Measurements from ENCODE around the gene TBC1D24.
A peak's percentile ranks its signal among the peaks of the same experiment; 100 is the strongest.
"Not testable (repeated sequence)": the region's sequence is repeated elsewhere in the genome, so short reads cannot be mapped to it uniquely, and the experiment has no call there.

TBC1D24 gene

GRCh38 chr16:2475413-2476344 is 752 bp downstream of the TBC1D24 start:
- H3K4me1 ChIP-seq (ENCODE audit: control insufficient read depth, insufficient read depth, low read length) = peaks cover 7% of the 10 kb centered on the region
- no peaks in the 10 kb centered on the region for H3K9me3 ChIP-seq (ENCODE audit: control insufficient read depth, insufficient read depth, low read length)
- H3K27me3 ChIP-seq (ENCODE audit: control insufficient read depth, insufficient read depth, low read length) = peaks cover 7% of the 10 kb centered on the region; the same call in 1 of the 2 replicates
- no peaks in the 10 kb centered on the region for H3K36me3 ChIP-seq (ENCODE audit: control insufficient read depth, insufficient read depth, low read length)
- H3K4me3 ChIP-seq (ENCODE audit: low read length) = peak overlapping the region; percentile 74
- no peak for DNase-seq (ENCODE audit: low read depth, low spot score)
- no CpG with 5 or more reads among the region's 55 CpGs for WGBS (ENCODE audit: insufficient coverage, insufficient read length)
- no peak overlapping the region for H3K27ac ChIP-seq (ENCODE audit: low read length)

- DNase-seq (ENCODE audit: low read depth, low spot score) = no peak
- no CpG with 5 or more reads among the region's 9 CpGs for WGBS (ENCODE audit: insufficient coverage, insufficient read length)
- Histone ChIP-seq H3K4me1 (ENCODE audit: control insufficient read depth, insufficient read depth, low read length) (peaks cover 6% of the 10 kb centered on the region), H3K9me3 (ENCODE audit: control insufficient read depth, insufficient read depth, low read length) (no peaks in the 10 kb centered on the region), H3K27ac (ENCODE audit: low read length) (no peak overlapping the region), H3K4me3 (ENCODE audit: low read length) (no peak overlapping the region), H3K36me3 (ENCODE audit: control insufficient read depth, insufficient read depth, low read length) (no peaks in the 10 kb centered on the region), H3K27me3 (ENCODE audit: control insufficient read depth, insufficient read depth, low read length) (peaks cover 6% of the 10 kb centered on the region; the same call in 1 of the 2 replicates)
Measured at GRCh38 chr16:2476345-2476720, 1.4 kb downstream of the TBC1D24 start.

GRCh38 chr16:2476741-2477140 is 1.8 kb downstream of the TBC1D24 start:
- Histone ChIP-seq H3K36me3 (ENCODE audit: control insufficient read depth, insufficient read depth, low read length) (no peaks in the 10 kb centered on the region), H3K27me3 (ENCODE audit: control insufficient read depth, insufficient read depth, low read length) (peaks cover 6% of the 10 kb centered on the region; the same call in 1 of the 2 replicates), H3K9me3 (ENCODE audit: control insufficient read depth, insufficient read depth, low read length) (no peaks in the 10 kb centered on the region), H3K27ac (ENCODE audit: low read length) (no peak overlapping the region), H3K4me3 (ENCODE audit: low read length) (no peak overlapping the region), H3K4me1 (ENCODE audit: control insufficient read depth, insufficient read depth, low read length) (peaks cover 4% of the 10 kb centered on the region)
- DNase-seq (ENCODE audit: low read depth, low spot score) = no peak
- no CpG with 5 or more reads among the region's 3 CpGs for WGBS (ENCODE audit: insufficient coverage, insufficient read length)

- no peak overlapping the region for H3K4me3 ChIP-seq (ENCODE audit: low read length)
- H3K27ac ChIP-seq (ENCODE audit: low read length) = no peak overlapping the region
- H3K27me3 ChIP-seq (ENCODE audit: control insufficient read depth, insufficient read depth, low read length) = peaks cover 4% of the 10 kb centered on the region; the same call in 1 of the 2 replicates
- peaks cover 4% of the 10 kb centered on the region for H3K4me1 ChIP-seq (ENCODE audit: control insufficient read depth, insufficient read depth, low read length)
- no CpG with 5 or more reads among the region's 3 CpGs for WGBS (ENCODE audit: insufficient coverage, insufficient read length)
- H3K9me3 ChIP-seq (ENCODE audit: control insufficient read depth, insufficient read depth, low read length) = no peaks in the 10 kb centered on the region
- DNase-seq (ENCODE audit: low read depth, low spot score) = no peak
- H3K36me3 ChIP-seq (ENCODE audit: control insufficient read depth, insufficient read depth, low read length) = no peaks in the 10 kb centered on the region
Measured at GRCh38 chr16:2477327-2477726, 2.4 kb downstream of the TBC1D24 start.

GRCh38 chr16:2478279-2478678 is 3.4 kb downstream of the TBC1D24 start:
- DNase-seq (ENCODE audit: low read depth, low spot score) = no peak
- Histone ChIP-seq H3K36me3 (ENCODE audit: control insufficient read depth, insufficient read depth, low read length) (no peaks in the 10 kb centered on the region), H3K9me3 (ENCODE audit: control insufficient read depth, insufficient read depth, low read length) (no peaks in the 10 kb centered on the region), H3K27me3 (ENCODE audit: control insufficient read depth, insufficient read depth, low read length) (peaks cover under 1% of the 10 kb centered on the region; the same call in 1 of the 2 replicates), H3K4me1 (ENCODE audit: control insufficient read depth, insufficient read depth, low read length) (peaks cover 2% of the 10 kb centered on the region), H3K27ac (ENCODE audit: low read length) (no peak overlapping the region), H3K4me3 (ENCODE audit: low read length) (no peak overlapping the region)
- WGBS (ENCODE audit: insufficient coverage, insufficient read length) = no CpG with 5 or more reads among the region's 8 CpGs

GRCh38 chr16:2479996-2480395 is 5.1 kb downstream of the TBC1D24 start:
- not testable (repeated sequence) for H3K9me3 ChIP-seq (ENCODE audit: control insufficient read depth, insufficient read depth, low read length); DNase-seq (ENCODE audit: low read depth, low spot score); H3K27me3 ChIP-seq (ENCODE audit: control insufficient read depth, insufficient read depth, low read length); H3K4me3 ChIP-seq (ENCODE audit: low read length); H3K36me3 ChIP-seq (ENCODE audit: control insufficient read depth, insufficient read depth, low read length); H3K4me1 ChIP-seq (ENCODE audit: control insufficient read depth, insufficient read depth, low read length); H3K27ac ChIP-seq (ENCODE audit: low read length)
- WGBS (ENCODE audit: insufficient coverage, insufficient read length) = no CpG with 5 or more reads among the region's 10 CpGs

- no peak for DNase-seq (ENCODE audit: low read depth, low spot score)
- Histone ChIP-seq H3K27me3 (ENCODE audit: control insufficient read depth, insufficient read depth, low read length) (no peaks in the 10 kb centered on the region), H3K4me3 (ENCODE audit: low read length) (no peak overlapping the region), H3K4me1 (ENCODE audit: control insufficient read depth, insufficient read depth, low read length) (no peaks in the 10 kb centered on the region; the same call in 1 of the 2 replicates), H3K27ac (ENCODE audit: low read length) (no peak overlapping the region), H3K9me3 (ENCODE audit: control insufficient read depth, insufficient read depth, low read length) (no peaks in the 10 kb centered on the region), H3K36me3 (ENCODE audit: control insufficient read depth, insufficient read depth, low read length) (no peaks in the 10 kb centered on the region)
- no CpG with 5 or more reads among the region's 12 CpGs for WGBS (ENCODE audit: insufficient coverage, insufficient read length)
Measured at GRCh38 chr16:2480948-2481347, 6.0 kb downstream of the TBC1D24 start.

- no peaks in the 10 kb centered on the region for H3K4me1 ChIP-seq (ENCODE audit: control insufficient read depth, insufficient read depth, low read length)
- no peaks in the 10 kb centered on the region for H3K27me3 ChIP-seq (ENCODE audit: control insufficient read depth, insufficient read depth, low read length)
- WGBS (ENCODE audit: insufficient coverage, insufficient read length) = no CpG with 5 or more reads among the region's 7 CpGs
- H3K36me3 ChIP-seq (ENCODE audit: control insufficient read depth, insufficient read depth, low read length) = no peaks in the 10 kb centered on the region
- no peak overlapping the region for H3K27ac ChIP-seq (ENCODE audit: low read length)
- no peaks in the 10 kb centered on the region for H3K9me3 ChIP-seq (ENCODE audit: control insufficient read depth, insufficient read depth, low read length)
- no peak for DNase-seq (ENCODE audit: low read depth, low spot score)
- no peak overlapping the region for H3K4me3 ChIP-seq (ENCODE audit: low read length)
Measured at GRCh38 chr16:2481676-2482075, 6.7 kb downstream of the TBC1D24 start.

GRCh38 chr16:2482249-2482648 is 7.3 kb downstream of the TBC1D24 start:
- Histone ChIP-seq H3K27ac (ENCODE audit: low read length) (no peak overlapping the region), H3K4me3 (ENCODE audit: low read length) (no peak overlapping the region), H3K9me3 (ENCODE audit: control insufficient read depth, insufficient read depth, low read length) (no peaks in the 10 kb centered on the region), H3K4me1 (ENCODE audit: control insufficient read depth, insufficient read depth, low read length) (no peaks in the 10 kb centered on the region), H3K36me3 (ENCODE audit: control insufficient read depth, insufficient read depth, low read length) (no peaks in the 10 kb centered on the region), H3K27me3 (ENCODE audit: control insufficient read depth, insufficient read depth, low read length) (no peaks in the 10 kb centered on the region)
- no peak for DNase-seq (ENCODE audit: low read depth, low spot score)
- no CpG with 5 or more reads among the region's 13 CpGs for WGBS (ENCODE audit: insufficient coverage, insufficient read length)

GRCh38 chr16:2482708-2483534 is 8.0 kb downstream of the TBC1D24 start:
- Histone ChIP-seq H3K36me3 (ENCODE audit: control insufficient read depth, insufficient read depth, low read length) (no peaks in the 10 kb centered on the region), H3K4me1 (ENCODE audit: control insufficient read depth, insufficient read depth, low read length) (no peaks in the 10 kb centered on the region), H3K27me3 (ENCODE audit: control insufficient read depth, insufficient read depth, low read length) (no peaks in the 10 kb centered on the region), H3K27ac (ENCODE audit: low read length) (no peak overlapping the region), H3K9me3 (ENCODE audit: control insufficient read depth, insufficient read depth, low read length) (no peaks in the 10 kb centered on the region), H3K4me3 (ENCODE audit: low read length) (no peak overlapping the region)
- WGBS (ENCODE audit: insufficient coverage, insufficient read length) = no CpG with 5 or more reads among the region's 32 CpGs
- DNase-seq (ENCODE audit: low read depth, low spot score) = no peak

Measured in iPS DF 6.9 (cell line).